VCaP (cell line): ENCODE data around the gene FUT4.
A peak's percentile ranks its signal among the peaks of the same experiment; 100 is the strongest.

ENCODE experiments used
- H3K27ac ChIP-seq: fragments of 450-650 bp; 2 replicates; pipeline ENCODE4 v1.5.1; 2017
- TF ChIP-seq, protein P1 (sequence below): fragments of 450-650 bp; conservative IDR thresholded peaks from 2 replicates; pipeline ENCODE4 v1.5.1; 2017; ENCODE audit warnings: mild to moderate bottlenecking, moderate library complexity

FUT4 gene

DNA sequence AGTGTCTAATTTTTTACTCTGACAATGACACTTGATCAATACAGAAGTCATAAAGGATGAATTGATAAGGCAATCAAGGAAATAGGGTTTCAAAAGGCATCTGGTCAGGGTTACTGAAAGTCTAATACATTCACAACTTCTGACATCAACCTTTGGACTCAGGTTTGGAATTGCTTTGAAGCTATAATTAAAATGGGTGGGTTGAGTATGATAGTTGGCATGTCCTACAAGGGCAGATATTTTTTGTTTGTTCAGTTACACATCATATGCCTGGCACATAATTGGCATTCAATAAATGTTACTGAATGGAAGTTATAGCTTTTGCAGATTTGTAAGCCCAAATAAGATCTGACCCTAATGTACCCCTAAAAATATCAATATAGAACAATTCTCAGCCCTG lies 7.3 kb upstream of the FUT4 start:
- H3K27ac ChIP-seq = no peak overlapping the region
- TF ChIP-seq, protein P1, sequence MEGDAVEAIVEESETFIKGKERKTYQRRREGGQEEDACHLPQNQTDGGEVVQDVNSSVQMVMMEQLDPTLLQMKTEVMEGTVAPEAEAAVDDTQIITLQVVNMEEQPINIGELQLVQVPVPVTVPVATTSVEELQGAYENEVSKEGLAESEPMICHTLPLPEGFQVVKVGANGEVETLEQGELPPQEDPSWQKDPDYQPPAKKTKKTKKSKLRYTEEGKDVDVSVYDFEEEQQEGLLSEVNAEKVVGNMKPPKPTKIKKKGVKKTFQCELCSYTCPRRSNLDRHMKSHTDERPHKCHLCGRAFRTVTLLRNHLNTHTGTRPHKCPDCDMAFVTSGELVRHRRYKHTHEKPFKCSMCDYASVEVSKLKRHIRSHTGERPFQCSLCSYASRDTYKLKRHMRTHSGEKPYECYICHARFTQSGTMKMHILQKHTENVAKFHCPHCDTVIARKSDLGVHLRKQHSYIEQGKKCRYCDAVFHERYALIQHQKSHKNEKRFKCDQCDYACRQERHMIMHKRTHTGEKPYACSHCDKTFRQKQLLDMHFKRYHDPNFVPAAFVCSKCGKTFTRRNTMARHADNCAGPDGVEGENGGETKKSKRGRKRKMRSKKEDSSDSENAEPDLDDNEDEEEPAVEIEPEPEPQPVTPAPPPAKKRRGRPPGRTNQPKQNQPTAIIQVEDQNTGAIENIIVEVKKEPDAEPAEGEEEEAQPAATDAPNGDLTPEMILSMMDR = no peak

DNA sequence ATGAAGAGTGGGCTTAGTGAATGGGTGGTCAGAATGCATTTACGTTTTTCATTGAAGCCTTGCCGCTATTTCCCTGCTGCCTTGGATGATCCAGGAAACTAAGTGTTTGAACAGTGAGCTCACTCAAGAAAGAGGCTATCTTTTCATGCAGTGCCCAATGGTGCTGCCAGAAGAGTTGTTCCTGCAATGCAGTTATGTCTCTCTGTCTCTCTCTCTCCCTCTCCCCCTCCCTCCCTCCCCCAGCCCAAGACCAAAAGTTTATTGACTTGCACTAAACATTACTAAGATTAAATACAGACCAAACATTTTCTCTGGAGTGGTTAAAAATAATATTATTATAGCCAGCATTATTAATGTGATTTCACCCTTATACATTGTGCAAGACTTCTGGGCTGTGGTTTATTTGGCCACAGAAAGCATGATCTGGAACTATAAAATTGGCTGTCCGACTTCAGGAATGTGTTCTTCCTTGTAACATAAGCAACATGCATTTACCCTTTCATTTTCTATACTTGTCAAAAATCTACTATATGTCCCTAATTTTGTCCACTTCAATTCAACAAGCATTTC lies 6.6 kb upstream of the FUT4 start:
- H3K27ac ChIP-seq = no peak overlapping the region
- TF ChIP-seq, protein P1 = no peak

DNA sequence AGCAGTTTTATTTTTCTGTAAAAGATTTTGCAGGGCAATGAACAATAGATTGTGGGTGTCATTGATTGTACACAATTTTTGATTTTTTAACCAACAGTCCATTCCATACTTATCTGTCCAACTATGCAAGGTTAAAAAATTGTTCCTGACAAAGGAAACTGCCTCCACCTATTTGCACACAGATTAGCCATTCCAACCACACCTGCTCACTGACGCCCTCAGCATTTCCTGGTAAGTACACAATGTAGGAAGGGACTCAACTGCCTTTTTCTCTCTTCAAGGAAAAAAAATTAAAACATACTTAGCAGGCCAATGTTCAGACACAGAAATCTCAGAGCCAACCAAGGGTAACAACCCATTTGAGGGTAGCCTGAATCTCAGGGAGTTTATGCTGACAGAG lies 4.3 kb upstream of the FUT4 start:
- H3K27ac ChIP-seq = no peak overlapping the region
- TF ChIP-seq, protein P1 = no peak

DNA sequence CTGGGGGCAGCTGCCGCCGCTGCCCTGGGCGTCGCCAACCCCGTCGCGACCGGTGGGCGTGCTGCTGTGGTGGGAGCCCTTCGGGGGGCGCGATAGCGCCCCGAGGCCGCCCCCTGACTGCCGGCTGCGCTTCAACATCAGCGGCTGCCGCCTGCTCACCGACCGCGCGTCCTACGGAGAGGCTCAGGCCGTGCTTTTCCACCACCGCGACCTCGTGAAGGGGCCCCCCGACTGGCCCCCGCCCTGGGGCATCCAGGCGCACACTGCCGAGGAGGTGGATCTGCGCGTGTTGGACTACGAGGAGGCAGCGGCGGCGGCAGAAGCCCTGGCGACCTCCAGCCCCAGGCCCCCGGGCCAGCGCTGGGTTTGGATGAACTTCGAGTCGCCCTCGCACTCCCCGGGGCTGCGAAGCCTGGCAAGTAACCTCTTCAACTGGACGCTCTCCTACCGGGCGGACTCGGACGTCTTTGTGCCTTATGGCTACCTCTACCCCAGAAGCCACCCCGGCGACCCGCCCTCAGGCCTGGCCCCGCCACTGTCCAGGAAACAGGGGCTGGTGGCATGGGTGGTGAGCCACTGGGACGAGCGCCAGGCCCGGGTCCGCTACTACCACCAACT lies 1.0 kb downstream of the FUT4 start:
- TF ChIP-seq, protein P1 = no peak
- H3K27ac ChIP-seq = peak overlapping the region; percentile 95

DNA sequence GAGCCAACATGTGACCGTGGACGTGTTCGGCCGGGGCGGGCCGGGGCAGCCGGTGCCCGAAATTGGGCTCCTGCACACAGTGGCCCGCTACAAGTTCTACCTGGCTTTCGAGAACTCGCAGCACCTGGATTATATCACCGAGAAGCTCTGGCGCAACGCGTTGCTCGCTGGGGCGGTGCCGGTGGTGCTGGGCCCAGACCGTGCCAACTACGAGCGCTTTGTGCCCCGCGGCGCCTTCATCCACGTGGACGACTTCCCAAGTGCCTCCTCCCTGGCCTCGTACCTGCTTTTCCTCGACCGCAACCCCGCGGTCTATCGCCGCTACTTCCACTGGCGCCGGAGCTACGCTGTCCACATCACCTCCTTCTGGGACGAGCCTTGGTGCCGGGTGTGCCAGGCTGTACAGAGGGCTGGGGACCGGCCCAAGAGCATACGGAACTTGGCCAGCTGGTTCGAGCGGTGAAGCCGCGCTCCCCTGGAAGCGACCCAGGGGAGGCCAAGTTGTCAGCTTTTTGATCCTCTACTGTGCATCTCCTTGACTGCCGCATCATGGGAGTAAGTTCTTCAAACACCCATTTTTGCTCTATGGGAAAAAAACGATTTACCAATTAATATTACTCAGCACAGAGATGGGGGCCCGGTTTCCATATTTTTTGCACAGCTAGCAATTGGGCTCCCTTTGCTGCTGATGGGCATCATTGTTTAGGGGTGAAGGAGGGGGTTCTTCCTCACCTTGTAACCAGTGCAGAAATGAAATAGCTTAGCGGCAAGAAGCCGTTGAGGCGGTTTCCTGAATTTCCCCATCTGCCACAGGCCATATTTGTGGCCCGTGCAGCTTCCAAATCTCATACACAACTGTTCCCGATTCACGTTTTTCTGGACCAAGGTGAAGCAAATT lies 1.8 kb downstream of the FUT4 start:
- TF ChIP-seq, protein P1 = no peak
- peak overlapping the region; percentile 32 for H3K27ac ChIP-seq

DNA sequence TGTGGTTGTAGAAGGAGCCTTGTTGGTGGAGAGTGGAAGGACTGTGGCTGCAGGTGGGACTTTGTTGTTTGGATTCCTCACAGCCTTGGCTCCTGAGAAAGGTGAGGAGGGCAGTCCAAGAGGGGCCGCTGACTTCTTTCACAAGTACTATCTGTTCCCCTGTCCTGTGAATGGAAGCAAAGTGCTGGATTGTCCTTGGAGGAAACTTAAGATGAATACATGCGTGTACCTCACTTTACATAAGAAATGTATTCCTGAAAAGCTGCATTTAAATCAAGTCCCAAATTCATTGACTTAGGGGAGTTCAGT lies 2.4 kb downstream of the FUT4 start:
- H3K27ac ChIP-seq = peak overlapping the region; percentile 32
- TF ChIP-seq, protein P1 = no peak

DNA sequence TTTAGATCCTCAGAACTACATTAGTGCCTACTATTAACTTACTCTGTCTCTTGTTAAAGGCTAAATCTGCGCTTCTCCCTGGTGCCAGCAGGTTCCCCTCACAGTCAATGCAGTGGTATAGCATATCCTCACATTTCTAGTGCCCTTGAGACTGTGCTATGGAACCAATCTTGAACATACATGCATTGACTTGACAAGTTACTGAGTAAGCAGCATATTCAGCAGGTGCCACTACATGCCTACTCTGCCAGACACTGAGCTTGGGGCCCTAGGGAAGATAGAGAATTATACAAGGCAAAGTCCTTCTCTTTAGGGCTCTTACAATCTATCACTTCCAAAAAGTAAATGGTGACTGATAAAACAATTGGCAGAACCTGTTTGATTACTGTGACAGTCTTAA lies 3.2 kb downstream of the FUT4 start:
- peak overlapping the region; percentile 32 for H3K27ac ChIP-seq
- TF ChIP-seq, protein P1 = no peak
